PC-3 (cell line): ENCODE results near the gene DCTN3.

ENCODE experiments used
- CTCF ChIP-seq: fragments of 300-600 bp; sonication (generic); conservative IDR thresholded peaks from 2 replicates; pipeline ENCODE4 v1.5.1; 2017; ENCODE audit warnings: antibody characterized with exemption, low read depth, mild to moderate bottlenecking, low read length
- EZH2 ChIP-seq: fragments of 300-600 bp; sonication (generic); IDR thresholded peaks from one replicate; pipeline ENCODE4 v1.6.1; 2017; ENCODE audit warnings: antibody characterized with exemption, mild to moderate bottlenecking, low read length; ENCODE audit not compliant: unreplicated experiment

GRCh38 chr9:34620061-34620994 lies at the start of gene DCTN3:
- TF ChIP-seq CTCF (no peak), EZH2 (no peak)
